SKM-1 (cell line): ENCODE measurements around the gene SS18L1.

ENCODE experiments used
- DNase-seq: peaks from one replicate; lab custom pipeline; 2025; ENCODE audit not compliant: unreplicated experiment; lab: John Stamatoyannopoulos, UW

SS18L1 gene

GRCh38 chr20:62168890-62169435, 25.4 kb downstream of the SS18L1 start:
- DNase-seq: no peak

GRCh38 chr20:62170536-62170935, 27.0 kb downstream of the SS18L1 start:
- no peak for DNase-seq

- no peak for DNase-seq
These were observed 27.7 kb downstream of the SS18L1 start for GRCh38 chr20:62171245-62171644.

GRCh38 chr20:62172666-62173065, 29.1 kb downstream of the SS18L1 start:
- no peak for DNase-seq

DNA sequence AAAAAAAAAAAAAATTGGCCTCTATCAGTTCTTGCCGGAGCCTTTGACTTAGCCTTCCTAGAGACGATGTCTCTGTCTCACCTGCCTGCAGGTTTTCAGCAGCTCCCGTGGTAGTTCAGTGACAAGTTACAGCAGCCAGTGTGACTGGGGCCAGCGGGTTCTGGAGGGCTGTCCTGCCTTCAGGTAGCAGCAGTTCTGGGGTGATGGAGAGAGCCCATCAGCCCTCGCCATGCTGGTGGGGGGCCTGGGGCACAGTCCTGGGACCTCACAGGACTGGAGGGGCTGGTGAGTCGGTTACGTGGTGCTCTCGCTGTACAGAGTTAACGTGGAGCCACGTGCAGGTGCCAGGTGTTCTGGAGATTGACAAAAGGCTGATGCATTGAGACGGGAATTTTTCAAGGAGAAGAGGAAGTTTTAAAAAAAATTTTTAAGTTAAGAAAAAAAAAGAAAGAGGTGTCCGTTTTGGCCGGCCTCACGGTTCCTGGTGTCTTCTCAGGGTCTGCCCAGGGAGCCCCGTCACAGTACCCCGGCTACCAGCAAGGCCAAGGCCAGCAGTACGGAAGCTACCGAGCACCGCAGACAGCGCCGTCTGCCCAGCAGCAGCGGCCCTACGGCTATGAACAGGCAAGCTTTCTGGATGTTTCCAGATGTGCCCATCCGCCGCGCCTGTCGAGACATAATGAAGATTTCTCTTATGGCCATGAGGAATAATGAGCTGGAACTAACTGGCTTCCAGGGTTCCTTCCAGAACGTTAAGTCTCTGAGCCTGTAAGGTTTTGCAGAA, 30.6 kb downstream of the SS18L1 start:
- DNase-seq: no peak

DNA sequence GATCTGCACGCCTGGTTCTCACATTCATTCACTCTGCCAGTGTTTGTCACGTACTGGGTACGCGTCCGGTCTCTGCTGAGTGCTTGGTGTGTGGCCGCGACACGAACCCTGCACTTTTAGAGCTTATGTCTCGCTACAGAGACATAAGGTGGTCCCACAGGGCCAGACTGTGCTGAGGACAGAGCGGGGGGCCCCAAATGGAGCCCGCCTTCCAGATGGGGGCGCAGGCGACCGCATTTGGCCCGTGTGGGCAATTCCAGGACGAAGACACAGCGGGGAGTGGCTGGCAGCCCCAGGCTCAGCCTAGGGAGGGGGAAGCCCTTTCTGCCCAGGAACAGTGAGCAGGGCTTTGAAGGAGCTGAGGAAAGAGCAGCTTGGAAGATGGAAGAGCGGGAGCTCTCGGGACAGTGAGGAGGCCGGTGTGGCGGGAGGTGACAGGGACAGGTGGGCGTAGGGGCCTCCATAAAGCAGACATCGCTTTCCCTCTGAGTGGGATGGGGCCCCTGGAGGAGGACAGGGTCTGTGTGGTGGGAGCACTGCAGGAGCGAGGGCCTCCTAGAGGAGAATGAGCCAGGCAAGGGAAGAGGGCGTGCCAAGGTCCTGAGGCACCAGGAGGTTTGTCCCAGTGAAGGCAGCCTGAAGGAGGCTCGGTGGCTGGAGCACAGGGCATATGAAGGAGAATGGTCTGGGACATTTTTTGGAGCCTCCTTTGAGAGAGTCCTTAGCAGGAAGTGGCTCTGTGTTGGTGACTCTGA, 31.5 kb downstream of the SS18L1 start:
- DNase-seq: no peak

DNA sequence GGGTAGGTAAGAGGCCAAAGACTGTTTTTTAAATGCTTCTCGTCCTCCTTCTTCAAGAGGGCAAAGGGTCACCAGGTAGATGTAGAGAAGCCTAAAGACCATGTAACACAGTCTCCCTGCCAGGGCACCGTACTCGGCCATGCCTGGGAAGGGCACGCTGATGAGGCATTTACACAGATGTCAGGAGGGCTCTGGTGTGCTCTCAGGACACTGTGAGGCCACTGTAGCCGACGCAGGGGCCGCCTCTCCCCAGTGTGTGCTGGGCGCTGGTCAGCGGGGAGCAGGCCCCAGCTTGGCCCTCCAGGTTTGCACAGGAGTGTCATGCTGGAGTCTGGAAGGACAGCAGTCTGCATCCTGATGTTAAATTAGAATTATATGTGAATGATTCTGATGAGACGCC, 32.1 kb downstream of the SS18L1 start:
- DNase-seq: no peak

DNA sequence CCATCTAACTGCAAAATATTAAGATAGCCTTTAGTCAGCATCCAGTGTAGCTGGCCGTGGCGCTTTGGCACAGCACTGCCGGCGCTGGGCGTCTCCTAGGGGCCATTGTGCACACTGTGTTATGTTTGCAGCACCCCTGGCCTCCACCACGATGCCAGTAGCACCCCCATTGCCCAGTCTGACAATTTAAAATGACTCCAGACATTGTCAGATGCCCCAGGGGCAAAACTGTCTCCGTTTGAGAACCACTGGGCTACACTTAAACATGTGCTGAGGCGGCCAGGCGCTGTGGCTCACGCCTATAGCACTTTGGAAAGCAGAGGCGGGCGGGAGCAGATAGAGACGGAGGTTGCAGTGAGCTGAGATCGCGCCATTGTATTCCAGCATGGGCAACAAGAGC, 33.3 kb downstream of the SS18L1 start:
- DNase-seq: no peak

DNA sequence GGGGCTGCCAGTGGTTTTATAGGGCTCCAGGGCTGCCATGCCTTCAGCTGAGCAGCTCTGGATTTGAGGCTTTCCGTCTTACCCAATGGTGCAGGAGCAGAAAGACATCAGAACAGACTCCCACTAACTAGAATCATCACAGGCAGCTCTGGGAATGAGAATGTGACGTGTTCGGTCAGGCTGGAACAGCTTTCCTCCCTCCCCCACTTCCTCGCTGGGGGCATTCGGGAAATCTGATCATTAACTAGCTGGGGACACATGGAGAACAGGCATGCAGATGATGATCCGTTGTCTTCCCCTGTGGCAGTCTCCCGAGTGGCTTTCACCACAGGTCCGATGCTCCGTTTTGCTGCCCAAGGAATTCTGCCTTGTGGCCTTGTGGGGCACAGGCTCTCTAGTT, 33.7 kb downstream of the SS18L1 start:
- no peak for DNase-seq

- DNase-seq: no peak
These were observed 35.0 kb downstream of the SS18L1 start for GRCh38 chr20:62178316-62179161.

DNA sequence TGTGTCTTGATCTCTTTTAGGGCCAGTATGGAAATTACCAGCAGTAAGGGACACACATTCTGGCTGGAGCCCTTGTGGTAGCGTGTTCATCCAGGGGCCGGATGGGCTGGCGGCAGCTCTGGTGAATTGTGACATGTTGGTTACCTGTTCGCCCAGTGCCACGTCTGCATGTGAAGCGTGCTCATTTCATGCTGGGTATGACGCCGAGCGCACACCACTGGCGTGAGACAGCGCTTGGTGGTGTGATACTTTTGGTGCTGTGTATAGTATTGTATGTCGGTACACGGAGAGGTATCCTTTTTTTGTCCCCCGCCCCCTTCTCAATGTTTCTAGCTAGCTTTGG, 35.6 kb downstream of the SS18L1 start:
- no peak for DNase-seq

DNA sequence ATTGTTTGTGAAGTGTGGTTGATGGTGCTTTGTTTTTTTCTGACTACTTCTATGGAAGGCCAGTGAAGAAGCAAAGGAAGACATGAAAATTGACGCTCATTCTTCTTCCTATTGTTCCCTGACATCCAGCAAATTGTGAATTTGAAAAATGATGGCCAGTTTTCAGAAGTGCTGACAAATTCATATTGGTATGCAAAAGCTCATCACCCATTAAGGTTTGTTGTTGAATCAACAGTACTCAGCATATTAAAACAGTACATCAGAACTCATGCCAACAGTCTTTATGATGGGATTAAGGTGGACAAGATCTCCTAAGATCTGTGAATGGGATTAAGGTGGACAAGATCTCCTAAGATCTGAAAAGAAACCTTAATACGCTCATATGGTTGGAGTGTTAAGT, 38.2 kb downstream of the SS18L1 start:
- no peak for DNase-seq

GRCh38 chr20:62182469-62183425, 39.2 kb downstream of the SS18L1 start, which contains the start of gene MTG2:
MTG2 (plus strand) TSS chr20:62183028; CDS start chr20:62193421, 10,393 bp downstream.
- peak; percentile 92 for DNase-seq

GRCh38 chr20:62183426-62184142, 40.0 kb downstream of the SS18L1 start:
- no peak for DNase-seq

DNA sequence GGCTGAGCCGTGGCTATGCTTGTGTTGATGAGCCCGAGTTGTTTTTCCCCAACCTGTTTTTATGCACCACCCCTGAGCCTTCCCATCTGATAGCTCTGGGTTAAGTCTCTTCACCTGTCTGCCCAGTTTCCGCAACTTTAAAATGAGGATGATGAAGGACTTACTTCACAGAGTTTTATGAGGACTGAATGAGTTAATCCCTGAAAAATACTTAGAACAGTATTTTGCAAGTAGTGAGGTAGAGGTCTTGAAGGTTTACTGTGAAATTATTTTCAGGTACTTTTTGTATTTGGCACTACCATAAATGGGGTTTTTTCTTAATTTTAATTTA, 42.5 kb downstream of the SS18L1 start:
- DNase-seq: no peak

GRCh38 chr20:62186887-62187866, 43.6 kb downstream of the SS18L1 start:
- DNase-seq: no peak

DNA sequence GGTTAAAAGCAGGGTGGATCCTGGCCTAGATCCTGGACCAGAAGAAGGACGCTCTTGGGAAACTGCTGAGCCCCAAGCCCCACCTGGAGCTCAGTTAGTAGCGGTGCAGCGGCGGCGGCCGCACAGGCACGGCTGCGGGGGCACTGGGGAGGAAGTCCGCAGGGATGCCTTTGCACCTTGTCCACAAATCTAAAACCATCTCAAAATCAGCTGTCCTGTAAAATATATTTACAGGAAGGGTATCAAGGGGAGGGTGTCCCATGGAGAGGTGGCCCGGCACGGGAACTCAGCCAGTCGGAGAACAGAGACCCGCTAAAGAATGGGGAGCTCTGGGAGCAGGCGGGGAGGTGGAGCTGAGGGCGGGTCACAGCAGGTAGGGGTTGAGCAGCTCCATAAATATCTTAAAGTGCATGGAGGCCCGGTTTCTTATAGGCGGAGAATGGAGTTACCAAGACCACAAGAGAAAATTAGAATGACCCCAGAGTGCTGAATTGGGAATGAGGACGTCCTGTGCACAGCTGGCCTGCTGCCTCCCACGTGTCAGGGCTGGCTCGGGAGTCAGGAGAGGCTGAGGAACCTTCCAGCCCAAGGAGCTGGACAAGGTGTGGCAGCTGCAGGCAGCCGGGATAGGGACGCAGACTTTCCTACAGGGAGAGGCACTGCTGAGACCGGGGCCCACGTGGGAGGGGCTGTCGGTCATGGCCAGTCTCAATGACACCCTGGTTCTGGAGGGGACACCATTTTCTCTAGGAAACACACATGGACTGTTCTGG, 47.3 kb downstream of the SS18L1 start:
- no peak for DNase-seq
